HUES64 (cell line): ENCODE measurements around the gene LRPPRC.

ENCODE experiments used
- H3K27ac ChIP-seq: 2 replicates; pipeline ENCODE4 v1.7.0; 2013; ENCODE audit warnings: low read depth, low read length, inconsistent platforms
- H3K27me3 ChIP-seq: 2 replicates; pipeline ENCODE4 v1.6.1; 2013; ENCODE audit warnings: mild to moderate bottlenecking, low read length; ENCODE audit not compliant: insufficient read depth
- H3K36me3 ChIP-seq: 2 replicates; pipeline ENCODE4 v1.6.1; 2013; ENCODE audit warnings: mild to moderate bottlenecking, low read length; ENCODE audit not compliant: insufficient read depth
- H3K4me1 ChIP-seq: 2 replicates; pipeline ENCODE4 v1.6.1; 2013; ENCODE audit warnings: mild to moderate bottlenecking, low read length, moderate library complexity; ENCODE audit not compliant: insufficient read depth
- H3K4me3 ChIP-seq: 2 replicates; pipeline ENCODE4 v1.5.1; 2013; ENCODE audit warnings: mild to moderate bottlenecking, low read length, moderate library complexity
- H3K9ac ChIP-seq: 2 replicates; pipeline ENCODE4 v1.6.1; 2013; ENCODE audit warnings: mild to moderate bottlenecking, low read depth, low read length
- H3K9me3 ChIP-seq: 2 replicates; pipeline ENCODE4 v1.6.1; 2013; ENCODE audit warnings: low read depth, low read length; ENCODE audit not compliant: insufficient read depth
- WGBS: fragments of 150-250, 120-280 bp; methylation state at CpG from one replicate; pipeline ENCODE4 v1.1.7; 2013; ENCODE audit warnings: missing lambda C conversion rate; 5-methylcytosine and 5-hydroxymethylcytosine counted together

Gene LRPPRC

DNA sequence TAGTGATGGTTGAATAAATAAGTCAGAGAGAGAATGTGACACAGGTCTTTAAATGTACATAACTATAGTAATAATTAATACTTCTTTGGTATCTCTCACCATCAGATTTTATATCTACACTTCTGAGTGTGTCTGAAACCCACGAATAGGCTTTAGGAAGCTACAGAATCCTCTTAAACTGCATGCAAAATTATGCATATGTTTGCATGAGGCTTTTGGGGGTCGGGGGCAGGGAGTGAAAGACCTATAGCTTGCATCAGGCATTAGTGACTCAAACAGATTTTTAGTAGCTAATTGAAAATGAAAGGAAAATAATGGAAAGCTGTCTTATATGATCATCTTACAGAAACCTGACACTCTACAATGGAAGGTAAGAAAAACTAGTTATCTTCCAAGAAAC is 14.9 kb downstream of the LRPPRC start:
- no peaks in the 10 kb centered on the region for H3K4me1 ChIP-seq
- H3K9ac ChIP-seq: no peak overlapping the region
- no peak overlapping the region for H3K27ac ChIP-seq
- H3K36me3 ChIP-seq: peaks cover 93% of the 10 kb centered on the region
- no peaks in the 10 kb centered on the region for H3K27me3 ChIP-seq
- no peak overlapping the region for H3K4me3 ChIP-seq
- WGBS: 92% methylated on average over 2 of the region's 2 CpGs
- H3K9me3 ChIP-seq: no peaks in the 10 kb centered on the region

DNA sequence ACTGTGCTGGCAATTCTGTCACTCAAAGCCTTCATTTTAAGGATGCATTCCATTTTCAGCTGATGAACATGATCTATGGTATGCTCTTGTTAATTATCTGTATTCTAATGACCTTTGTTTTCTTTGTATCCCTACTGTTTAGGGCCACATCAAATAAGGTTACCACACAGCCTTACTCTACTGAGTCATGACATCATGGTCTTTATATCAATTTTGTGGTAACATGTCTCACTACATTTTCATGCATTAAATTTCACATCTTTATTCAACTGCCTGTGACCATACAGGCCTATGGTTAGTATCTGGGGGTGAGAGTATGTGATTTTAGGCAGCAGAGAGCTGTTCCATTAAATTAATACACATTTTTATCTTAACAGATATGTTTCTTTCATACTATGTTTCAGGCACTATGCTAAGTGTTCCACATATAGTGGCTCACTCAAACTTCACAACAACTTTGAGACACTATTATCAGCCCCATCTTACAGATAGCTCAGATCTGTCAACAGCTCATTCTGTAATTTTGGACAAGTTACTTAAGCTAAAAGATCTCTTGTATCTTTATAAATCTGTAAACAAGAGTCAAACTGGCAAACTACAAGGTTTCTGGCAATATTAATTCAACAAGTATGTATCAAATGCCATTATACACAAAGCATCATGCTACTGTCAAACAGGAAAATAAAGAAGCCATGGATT is 18.0 kb downstream of the LRPPRC start:
- Histone ChIP-seq H3K36me3 (peaks cover 100% of the 10 kb centered on the region), H3K4me1 (no peaks in the 10 kb centered on the region), H3K27me3 (no peaks in the 10 kb centered on the region), H3K27ac (no peak overlapping the region), H3K9ac (no peak overlapping the region), H3K4me3 (no peak overlapping the region), H3K9me3 (no peaks in the 10 kb centered on the region)

DNA sequence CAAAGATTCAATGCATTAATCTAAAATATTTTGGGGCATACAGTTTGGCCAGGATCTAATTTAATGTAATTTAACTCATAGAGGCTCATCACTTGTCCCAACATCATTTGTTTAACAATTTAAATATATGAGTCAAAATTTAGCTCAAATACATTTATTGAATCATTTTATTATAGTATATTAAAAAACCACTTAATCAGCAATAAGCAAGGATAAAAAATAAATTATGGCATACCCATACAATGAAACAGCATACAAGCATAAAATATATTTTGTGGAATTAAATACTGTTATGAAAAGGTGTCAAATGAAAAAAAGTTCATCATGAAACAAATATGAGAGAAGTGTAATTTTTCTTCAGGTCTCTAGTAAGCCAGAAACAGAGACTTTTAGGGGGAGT is 34.9 kb downstream of the LRPPRC start:
- H3K27me3 ChIP-seq: no peaks in the 10 kb centered on the region
- no peak overlapping the region for H3K4me3 ChIP-seq
- no peak overlapping the region for H3K27ac ChIP-seq
- H3K4me1 ChIP-seq: no peaks in the 10 kb centered on the region
- peaks cover 100% of the 10 kb centered on the region for H3K36me3 ChIP-seq
- H3K9ac ChIP-seq: no peak overlapping the region
- no peaks in the 10 kb centered on the region for H3K9me3 ChIP-seq

DNA sequence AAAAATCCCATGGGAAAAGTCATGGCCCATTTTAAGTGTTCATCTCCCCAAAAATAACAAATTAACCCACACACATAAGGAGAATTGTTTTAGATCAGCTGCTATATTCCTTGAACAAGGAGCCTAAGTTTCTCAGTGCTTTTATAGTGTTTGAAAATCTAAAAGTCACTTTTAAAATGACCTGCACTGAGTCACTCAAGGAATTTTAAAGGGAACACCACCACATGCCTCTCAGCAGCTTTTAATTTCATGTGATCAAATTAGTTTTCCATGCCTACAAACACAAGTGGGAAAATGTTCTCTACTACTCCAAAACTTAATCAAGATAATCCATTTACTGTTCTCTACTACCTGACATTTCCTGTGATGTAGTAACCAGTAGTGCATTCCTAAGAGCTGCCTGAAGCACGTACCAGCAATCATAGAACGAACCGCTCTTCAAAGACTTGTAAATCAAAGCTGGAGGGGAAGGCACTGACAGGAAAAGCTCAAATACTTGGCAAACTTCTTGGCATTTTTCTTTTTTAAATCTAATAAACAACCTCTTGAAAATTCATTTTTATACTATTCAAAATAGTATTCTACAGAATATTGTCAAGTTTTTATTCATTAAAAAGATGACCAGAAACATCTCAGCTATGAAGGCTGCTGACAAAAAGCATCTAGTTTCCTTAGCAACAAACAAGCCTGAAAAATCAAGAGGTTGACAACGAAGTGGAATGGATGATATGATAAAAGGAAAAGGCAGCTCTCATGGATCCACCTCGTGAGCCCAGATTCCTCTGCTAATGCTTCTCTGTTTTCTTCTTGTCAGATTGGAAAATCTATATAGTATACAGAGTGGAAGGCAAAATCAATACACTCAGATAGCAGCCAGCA is 37.2 kb downstream of the LRPPRC start:
- Histone ChIP-seq H3K27ac (no peak overlapping the region), H3K27me3 (no peaks in the 10 kb centered on the region), H3K9ac (no peak overlapping the region), H3K4me3 (no peak overlapping the region), H3K4me1 (no peaks in the 10 kb centered on the region), H3K36me3 (peaks cover 100% of the 10 kb centered on the region), H3K9me3 (no peaks in the 10 kb centered on the region)
- WGBS: 94% methylated on average over 5 of the region's 5 CpGs

DNA sequence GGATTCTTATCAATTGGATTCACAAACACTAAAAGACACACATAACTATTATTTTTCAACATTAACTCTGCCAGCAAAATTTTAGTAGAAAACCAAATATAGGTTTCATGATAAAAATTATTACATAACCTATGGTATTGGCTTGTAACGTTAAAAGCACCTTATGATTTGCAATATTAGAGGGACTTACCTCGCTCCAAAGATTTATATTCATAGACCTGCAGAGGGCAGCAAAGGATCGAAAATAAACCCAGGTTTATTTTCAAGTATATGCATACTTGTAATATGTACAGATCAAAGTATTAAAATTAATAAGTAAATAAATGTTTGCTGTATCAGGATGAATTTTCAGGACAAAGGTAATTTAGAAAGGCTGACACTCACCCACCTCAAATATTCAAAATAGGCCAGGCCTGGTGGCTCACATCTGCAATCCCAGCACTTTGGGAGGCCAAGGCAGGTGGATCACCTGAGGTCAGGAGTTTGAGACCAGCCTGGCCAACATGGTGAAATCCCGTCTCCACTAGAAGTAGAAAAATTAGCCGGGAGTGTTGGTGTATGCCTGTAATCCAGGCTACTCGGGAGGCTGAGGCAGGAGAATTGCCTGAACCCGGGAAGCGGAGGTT is 45.3 kb downstream of the LRPPRC start:
- Histone ChIP-seq H3K36me3 (peaks cover 98% of the 10 kb centered on the region), H3K27me3 (no peaks in the 10 kb centered on the region), H3K4me3 (no peak overlapping the region), H3K27ac (no peak overlapping the region), H3K9me3 (no peaks in the 10 kb centered on the region), H3K9ac (no peak overlapping the region), H3K4me1 (peaks cover 11% of the 10 kb centered on the region)
- 94% methylated on average over 7 of the region's 8 CpGs for WGBS

DNA sequence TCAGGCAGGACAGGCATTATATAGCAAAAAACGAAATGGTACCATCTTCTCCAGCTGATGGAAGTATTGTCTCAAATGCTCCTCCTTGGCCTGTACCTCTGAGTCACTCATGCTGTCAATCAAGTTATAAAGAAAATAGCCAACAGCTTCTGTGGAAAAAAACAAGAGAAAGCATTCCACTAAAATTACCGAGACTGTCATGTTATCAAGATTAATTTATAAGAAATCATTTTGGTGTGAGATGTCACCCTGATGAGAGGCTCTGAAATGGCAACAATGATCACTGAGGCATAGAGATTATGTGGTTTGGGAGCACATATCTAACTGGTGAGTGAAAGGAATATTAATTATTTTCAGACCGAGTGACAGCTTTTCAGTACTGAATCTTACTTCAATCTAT is 47.4 kb downstream of the LRPPRC start:
- Histone ChIP-seq H3K9ac (no peak overlapping the region), H3K4me1 (peaks cover 31% of the 10 kb centered on the region), H3K9me3 (no peaks in the 10 kb centered on the region), H3K27ac (no peak overlapping the region), H3K27me3 (no peaks in the 10 kb centered on the region), H3K36me3 (peaks cover 98% of the 10 kb centered on the region), H3K4me3 (no peak overlapping the region)
- 92% methylated on average over 3 of the region's 3 CpGs for WGBS

DNA sequence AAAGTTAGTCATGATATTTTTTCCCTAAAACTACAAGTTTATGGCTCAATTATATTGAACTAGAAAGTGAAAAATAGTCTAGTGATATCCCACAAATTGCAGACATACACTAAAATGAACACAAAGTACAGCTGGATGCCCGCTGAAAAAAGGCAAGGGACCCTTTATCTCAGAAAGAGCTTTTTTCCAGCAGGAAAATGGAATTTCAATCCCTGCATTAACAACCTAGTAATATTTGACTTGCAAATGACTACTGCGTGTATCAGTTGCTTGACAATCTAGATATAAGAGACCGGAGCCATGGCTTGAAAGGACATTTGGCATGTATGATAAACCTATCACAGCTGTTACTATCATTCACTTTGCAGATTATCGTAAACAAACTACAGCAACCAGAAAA is 49.1 kb downstream of the LRPPRC start:
- Histone ChIP-seq H3K36me3 (peaks cover 100% of the 10 kb centered on the region), H3K4me3 (no peak overlapping the region)
- WGBS: 95% methylated on average over 4 of the region's 4 CpGs

DNA sequence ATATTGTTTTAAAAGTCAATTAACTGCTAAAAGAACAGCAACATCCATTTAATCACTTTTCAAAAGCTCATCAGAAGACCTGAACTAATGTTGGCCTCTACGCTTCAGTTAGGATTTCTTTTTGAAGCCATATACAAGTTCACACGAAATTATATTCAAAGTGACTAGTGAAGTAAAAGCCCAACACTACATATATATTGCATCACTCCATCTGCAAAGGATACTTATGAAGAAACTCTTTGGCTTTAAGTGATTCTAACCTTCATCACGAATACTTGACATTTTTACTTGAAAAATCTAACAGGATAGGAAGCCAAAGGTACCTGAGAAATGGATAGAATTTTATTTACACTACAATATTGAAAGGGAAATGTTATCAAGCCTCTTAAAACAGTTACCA is 50.4 kb downstream of the LRPPRC start:
- no peaks in the 10 kb centered on the region for H3K9me3 ChIP-seq
- no peak overlapping the region for H3K4me3 ChIP-seq
- 87% methylated on average over 3 of the region's 3 CpGs for WGBS
- peaks cover 100% of the 10 kb centered on the region for H3K36me3 ChIP-seq
- H3K4me1 ChIP-seq: peaks cover 34% of the 10 kb centered on the region
- peak overlapping the region; percentile 72 for H3K27ac ChIP-seq
- H3K9ac ChIP-seq: peak overlapping the region; percentile 12; the same call in 1 of the 2 replicates
- H3K27me3 ChIP-seq: no peaks in the 10 kb centered on the region

More for the DNA sequence above, 49.1 kb downstream of the LRPPRC start:
- H3K27me3 ChIP-seq: no peaks in the 10 kb centered on the region
- no peak overlapping the region for H3K9ac ChIP-seq
- H3K9me3 ChIP-seq: no peaks in the 10 kb centered on the region
- no peak overlapping the region for H3K27ac ChIP-seq
- peaks cover 34% of the 10 kb centered on the region for H3K4me1 ChIP-seq

DNA sequence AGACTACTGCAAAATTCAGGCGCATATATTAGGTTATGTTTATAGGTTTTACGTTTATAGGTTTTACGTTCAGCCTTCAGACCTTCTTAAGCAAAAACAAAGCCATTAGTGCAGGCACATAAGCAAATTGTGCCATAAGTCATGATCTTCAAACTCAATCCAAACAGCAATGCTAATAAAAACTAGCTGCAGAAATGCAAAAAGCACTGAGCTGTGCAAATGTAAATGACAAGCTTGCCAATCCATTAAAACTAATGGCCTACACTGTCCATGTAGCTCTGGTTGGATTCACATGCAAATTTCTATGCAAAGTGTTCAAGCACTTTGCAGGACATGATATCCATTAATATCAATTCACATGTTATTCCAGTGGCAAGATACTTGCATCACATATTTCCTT is 50.9 kb downstream of the LRPPRC start:
- H3K27me3 ChIP-seq: no peaks in the 10 kb centered on the region
- no peak overlapping the region for H3K9ac ChIP-seq
- H3K27ac ChIP-seq: peak overlapping the region; percentile 72; the same call in 1 of the 2 replicates
- 83% methylated on average over 2 of the region's 3 CpGs for WGBS
- H3K36me3 ChIP-seq: peaks cover 100% of the 10 kb centered on the region
- H3K4me1 ChIP-seq: peaks cover 34% of the 10 kb centered on the region
- H3K4me3 ChIP-seq: no peak overlapping the region
- no peaks in the 10 kb centered on the region for H3K9me3 ChIP-seq

DNA sequence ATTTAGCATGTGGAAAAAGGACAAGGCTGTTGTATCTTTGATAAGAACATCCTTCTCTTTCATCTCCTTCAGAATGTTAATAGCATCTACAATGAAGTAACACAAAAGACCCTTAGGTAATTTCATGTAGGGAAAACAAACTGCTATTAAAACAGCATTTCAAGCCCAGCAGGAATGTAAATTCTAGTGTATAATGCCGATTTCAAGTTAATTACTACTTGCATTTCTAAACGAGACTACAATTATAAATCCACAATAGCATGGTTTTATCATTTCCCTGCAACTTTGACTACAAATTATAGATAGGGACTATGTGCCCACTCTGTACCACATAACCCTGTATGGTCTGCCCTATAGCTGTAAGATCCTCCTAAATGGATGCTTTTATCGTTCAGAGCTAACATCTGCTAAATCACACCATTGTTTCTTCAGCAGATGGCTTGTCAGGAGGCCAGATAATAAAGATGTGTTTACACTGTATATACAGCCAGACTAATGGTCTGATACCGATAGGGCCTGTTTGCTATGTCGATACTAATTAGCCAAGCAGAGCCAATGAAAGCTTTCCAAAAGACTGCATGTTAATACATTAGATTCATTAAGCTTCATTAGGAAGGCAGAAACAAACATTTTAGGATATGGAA is 51.9 kb downstream of the LRPPRC start:
- Histone ChIP-seq H3K27ac (peak overlapping the region; percentile 49; the same call in 1 of the 2 replicates), H3K36me3 (peaks cover 98% of the 10 kb centered on the region), H3K9me3 (no peaks in the 10 kb centered on the region), H3K4me1 (peaks cover 34% of the 10 kb centered on the region), H3K27me3 (no peaks in the 10 kb centered on the region), H3K4me3 (no peak overlapping the region), H3K9ac (no peak overlapping the region)
- WGBS: 86% methylated on average over 5 of the region's 5 CpGs

DNA sequence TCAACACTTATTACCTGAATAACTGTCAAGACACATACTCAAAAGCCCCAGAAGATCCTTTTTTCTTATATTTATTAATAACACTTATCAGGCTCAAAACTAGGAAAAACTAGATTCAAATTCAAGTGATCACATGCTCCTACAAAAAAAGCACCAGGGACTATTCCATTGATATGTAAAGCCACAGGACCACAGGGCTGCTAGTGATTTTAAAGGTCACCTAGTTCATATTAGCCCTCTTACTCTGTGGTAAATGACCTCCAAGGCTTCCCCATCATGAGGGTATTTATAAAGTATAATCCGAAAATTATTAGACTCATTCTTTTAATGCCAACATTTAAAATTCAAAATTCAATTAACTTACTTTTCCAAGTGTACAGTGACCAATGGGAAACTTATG is 52.5 kb downstream of the LRPPRC start:
- WGBS: no CpG with 5 or more reads among the region's 1 CpG
- H3K36me3 ChIP-seq: peaks cover 95% of the 10 kb centered on the region
- H3K4me3 ChIP-seq: no peak overlapping the region
- H3K9me3 ChIP-seq: no peaks in the 10 kb centered on the region
- H3K27ac ChIP-seq: peak overlapping the region; percentile 49; the same call in 1 of the 2 replicates
- H3K4me1 ChIP-seq: peaks cover 34% of the 10 kb centered on the region
- no peaks in the 10 kb centered on the region for H3K27me3 ChIP-seq
- no peak overlapping the region for H3K9ac ChIP-seq
